ENCODE data around the gene FAM98B.

- TF ChIP-seq CTCF (IDR thresholded peaks at IDR 0.05) (no peak), EP300 (IDR thresholded peaks at IDR 0.05) (no peak), POLR2AphosphoS5 (IDR thresholded peaks at IDR 0.05) (no peak), POLR2A (IDR thresholded peaks at IDR 0.05) (no peak)
These were observed 72.2 kb downstream of the FAM98B start for GRCh38 chr15:38526158-38526557.
